ENCODE data around the gene RSBN1. TPM values are rescaled to one million over a fixed set of nuclear protein-coding genes. Genes with fewer than 3 reads are reported as not detected.

Gene RSBN1
- total and polyA plus RNA-seq, 10 of the 15 experiments (the other 5 are each of a cell fraction or from before 2014, with no cell fraction given), result 2.9 to 26.8 (median 11.5) TPM

GRCh38 chr1:113784104-113784779, 28.0 kb downstream of the RSBN1 start:
- no peaks in the 10 kb centered on the region for H4K20me1 ChIP-seq (ENCODE audit: control insufficient read depth, insufficient read depth)
- peaks cover 0 to 8% of the 10 kb centered on the region in 2 experiments; a peak in 3 of 4 replicates for H3K36me3 ChIP-seq (ENCODE audit: control insufficient read depth in 2 of 2, insufficient read depth in 2 of 2, low read length in 1 of 2)
- H2AFZ ChIP-seq (ENCODE audit: control insufficient read depth, low read depth, low read length), result no peak overlapping the region
- in situ Hi-C loops (cut with MboI), result no loop called here
- H3K4me1 ChIP-seq (ENCODE audit: control insufficient read depth, insufficient read depth, low read length), result peaks cover 36% of the 10 kb centered on the region
- intact Hi-C loops (cut with micrococcal nuclease; ENCODE audit: unreplicated experiment), result no loop called here
- peaks cover 58% of the 10 kb centered on the region for H3K79me2 ChIP-seq (ENCODE audit: control insufficient read depth, insufficient read depth, low read length)
- no peak for FAIRE-seq
- H3K9ac ChIP-seq (ENCODE audit: control insufficient read depth, insufficient read depth, low read length), result no peak overlapping the region
- peak; percentile 64 for DNase-seq (ENCODE audit: low read depth, low spot score)
- peak overlapping the region; percentile 51 for H3K27ac ChIP-seq (ENCODE audit: control insufficient read depth, insufficient read depth)
- ChIA-PET SMC1A (ENCODE audit: uncharacterized antibody, unreplicated experiment) (interaction anchor here (0.6 to 6.9 kb wide), 17 partner anchors 9 to 120 kb away, joined by 3 to 134 read pairs (median 4); partner anchors contain the start of genes AP4B1, PHTF1 and RSBN1), RAD21 (ENCODE audit: unreplicated experiment) (interaction anchor here (0.9 to 4.0 kb wide), 10 partner anchors 10 to 76 kb away, joined by 3 to 51 read pairs (median 6); partner anchors contain the start of genes PHTF1 and RSBN1), POLR2A (interaction anchor here (0.5 to 3.7 kb wide), 10 partner anchors 12 to 155 kb away, joined by 3 to 40 read pairs (median 7); partner anchors contain the start of genes PHTF1 and RSBN1), CTCF (interaction anchor here (0.6 to 4.5 kb wide), 8 partner anchors 9 to 1001 kb away, joined by 3 to 23 read pairs (median 4); partner anchors contain the start of genes PHTF1 and RSBN1)
- H3K27me3 ChIP-seq (replicated peaks in 1 of 2; ENCODE audit: control insufficient read depth in 2 of 2, insufficient read depth in 2 of 2, low read length in 1 of 2), result no peaks in the 10 kb centered on the region
- H3K4me2 ChIP-seq (ENCODE audit: control insufficient read depth, insufficient read depth), result peak overlapping the region; percentile 67
- WGBS (ENCODE audit: insufficient coverage, insufficient replicate concordance, low lambda C conversion rate, missing lambda C conversion rate), result 78% methylated on average over 5 of the region's 5 CpGs
- ATAC-seq, result peak; percentile 90
- peak overlapping the region; percentile 19; the same call in 1 of the 2 replicates for H3K4me3 ChIP-seq
- BruUV-seq (replicated peaks), result no TSS peak
- H3K9me3 ChIP-seq (replicated peaks; ENCODE audit: control insufficient read depth, insufficient read depth, low read length), result no peaks in the 10 kb centered on the region; the same call in 2 of the 3 replicates
- no peak for TF ChIP-seq MYB (IDR thresholded peaks at IDR 0.05; ENCODE audit: borderline replicate concordance, low read depth, low read length)
- peak; percentile 20; the same call in 1 of the 2 replicates for TF ChIP-seq FOXM1 (IDR thresholded peaks at IDR 0.05; ENCODE audit: low read depth, low read length)
- TF ChIP-seq EP300 (IDR thresholded peaks at IDR 0.05; ENCODE audit: borderline replicate concordance in 1 of 2, control insufficient read depth in 1 of 2, low read depth in 2 of 2, low read length in 2 of 2), result peak; percentile 40 to 69; a peak in 2 of 4 replicates
- TF ChIP-seq SPI1 (IDR thresholded peaks at IDR 0.05; ENCODE audit: borderline replicate concordance, insufficient read depth, low read depth, low read length), result no peak
- TF ChIP-seq CEBPB (IDR thresholded peaks at IDR 0.05; ENCODE audit: borderline replicate concordance in 1 of 2, low read depth in 2 of 2, low read length in 2 of 2), result no peak
- no peak for TF ChIP-seq ZBTB33 (IDR thresholded peaks at IDR 0.05)
- TF ChIP-seq RBBP5 (conservative IDR thresholded peaks at IDR 0.05), result no peak
- TF ChIP-seq SREBF2 (IDR thresholded peaks at IDR 0.05; ENCODE audit: low read length), result no peak
- TF ChIP-seq GATAD2B (conservative IDR thresholded peaks at IDR 0.05; ENCODE audit: low read depth), result no peak
- no peak for TF ChIP-seq ZBTB11 (CRISPR knock-in tag; IDR thresholded peaks at IDR 0.05)
- TF ChIP-seq PRDM15 (CRISPR knock-in tag; IDR thresholded peaks at IDR 0.05), result no peak

Measured in GM12878 (cell line).